Upper lobe of right lung (tissue), 1 donor: ENCODE measurements around the gene FBXL15. TPM values are rescaled to one million over a fixed set of nuclear protein-coding genes. Genes with fewer than 3 reads are reported as not detected.
A peak's percentile ranks its signal among the peaks of the same experiment; 100 is the strongest.

Source experiments
- ATAC-seq: fragments of 200-7000 bp; cut with Tn5 transposase; one replicate; pipeline ENCODE4 v1.9.1; 2020; ENCODE audit warnings: mild to moderate bottlenecking, moderate library complexity
- DNase-seq: peaks from one replicate; pipeline ENCODE4 v3.0.0-alpha.2; 2020
- H3K27ac ChIP-seq: fragments of 200-600 bp; one replicate; pipeline ENCODE4 v1.8.0; 2022
- H3K27me3 ChIP-seq: fragments of 200-600 bp; one replicate; pipeline ENCODE4 v1.8.0; 2022; ENCODE audit warnings: mild to moderate bottlenecking
- H3K36me3 ChIP-seq: fragments of 200-600 bp; one replicate; pipeline ENCODE4 v1.8.0; 2022
- H3K4me1 ChIP-seq: fragments of 200-600 bp; one replicate; pipeline ENCODE4 v1.8.0; 2022
- H3K4me3 ChIP-seq: fragments of 200-600 bp; one replicate; pipeline ENCODE4 v1.8.0; 2022; ENCODE audit warnings: mild to moderate bottlenecking
- H3K9me3 ChIP-seq: fragments of 200-600 bp; one replicate; pipeline ENCODE4 v1.8.0; 2022
- CTCF ChIP-seq: fragments of 200-600 bp; IDR thresholded peaks from one replicate; pipeline ENCODE4 v1.8.0; 2022; ENCODE audit warnings: antibody characterized with exemption
- intact Hi-C: fragments of 100-400 bp; cut with DNase I; formaldehyde crosslinking; loops from one replicate; pipeline ENCODE4 v1.11.0; 2022
- total RNA-seq: library from RNA; stranded (reverse); fragmentation: NEBNext Ultra II Directional; extraction: Animal tissue kit (Norgen Biotek cat#: 25700); gene quantifications from one replicate; pipeline ENCODE4 v1.2.1, GENCODE V29; 2021
- donor health status: DM: no; HTN: yes; CAD: no; lungs with severe emphysema.

The FBXL15 gene
- total RNA-seq, 1 donor from 2014 or later = 16.0 TPM

GRCh38 chr10:102406815-102407214 is 13.8 kb upstream of the FBXL15 start:
- H3K27ac ChIP-seq = no peak overlapping the region
- DNase-seq = no peak
- no peak for ATAC-seq

GRCh38 chr10:102407425-102408130 is 13.1 kb upstream of the FBXL15 start:
- DNase-seq (no peak), ATAC-seq (no peak)
- H3K4me1 ChIP-seq = peaks cover 15% of the 10 kb centered on the region
- no peaks in the 10 kb centered on the region for H3K9me3 ChIP-seq
- intact Hi-C loops = no loop called here
- no peak for TF ChIP-seq CTCF
- H3K27me3 ChIP-seq = peaks cover 49% of the 10 kb centered on the region
- H3K36me3 ChIP-seq = no peaks in the 10 kb centered on the region
- H3K4me3 ChIP-seq = no peak overlapping the region
- no peak overlapping the region for H3K27ac ChIP-seq

More at GRCh38 chr10:102406815-102407214, 13.8 kb upstream of the FBXL15 start:
- H3K4me1 ChIP-seq = peaks cover 15% of the 10 kb centered on the region
- no peaks in the 10 kb centered on the region for H3K9me3 ChIP-seq
- no peak for TF ChIP-seq CTCF
- H3K36me3 ChIP-seq = peaks cover 4% of the 10 kb centered on the region
- H3K27me3 ChIP-seq = peaks cover 41% of the 10 kb centered on the region
- intact Hi-C loops = no loop called here
- H3K4me3 ChIP-seq = no peak overlapping the region

- ATAC-seq (no peak), DNase-seq (no peak)
- Histone ChIP-seq H3K4me1 (peaks cover 15% of the 10 kb centered on the region), H3K4me3 (peak overlapping the region; percentile 32), H3K27me3 (peaks cover 55% of the 10 kb centered on the region), H3K9me3 (no peaks in the 10 kb centered on the region), H3K36me3 (no peaks in the 10 kb centered on the region), H3K27ac (no peak overlapping the region)
- no peak for TF ChIP-seq CTCF
- intact Hi-C loops = no loop called here
These were observed 12.4 kb upstream of the FBXL15 start for GRCh38 chr10:102408131-102408727.

GRCh38 chr10:102408728-102409603 is 11.7 kb upstream of the FBXL15 start:
- ATAC-seq (peak; percentile 47), DNase-seq (no peak)
- Histone ChIP-seq H3K4me1 (peaks cover 15% of the 10 kb centered on the region), H3K4me3 (peak overlapping the region; percentile 32), H3K9me3 (no peaks in the 10 kb centered on the region), H3K27ac (no peak overlapping the region), H3K36me3 (no peaks in the 10 kb centered on the region), H3K27me3 (peaks cover 63% of the 10 kb centered on the region)
- intact Hi-C loops = no loop called here
- no peak for TF ChIP-seq CTCF

GRCh38 chr10:102409604-102410428 is 10.8 kb upstream of the FBXL15 start:
- Histone ChIP-seq H3K27ac (no peak overlapping the region), H3K4me1 (peaks cover 15% of the 10 kb centered on the region), H3K27me3 (peaks cover 69% of the 10 kb centered on the region), H3K36me3 (no peaks in the 10 kb centered on the region), H3K9me3 (no peaks in the 10 kb centered on the region), H3K4me3 (peak overlapping the region; percentile 29)
- intact Hi-C loops = no loop called here
- DNase-seq = no peak
- ATAC-seq = no peak
- TF ChIP-seq CTCF = no peak
